Bronchial epithelial cell (primary cell): ENCODE measurements around the gene STMP1. TPM values are rescaled to one million over a fixed set of nuclear protein-coding genes. Genes with fewer than 3 reads are reported as not detected.
"Not testable (repeated sequence)": the region's sequence is repeated elsewhere in the genome, so short reads cannot be mapped to it uniquely, and the experiment has no call there.

ENCODE experiments used
- DNase-seq: peaks from one replicate; pipeline ENCODE4 v3.0.0-alpha.2; 2010; ENCODE audit warnings: low read depth
- FAIRE-seq: peaks from 2 replicates; lab custom pipeline; 2011; peaks lifted over from hg19 to GRCh38; lab: Jason Lieb, UNC
- H3K27me3 ChIP-seq: 2 replicates; pipeline ENCODE4 v1.5.1; 2011; ENCODE audit warnings: low read length; ENCODE audit not compliant: control insufficient read depth, insufficient read depth
- H3K36me3 ChIP-seq: 2 replicates; pipeline ENCODE4 v1.5.1; 2011; ENCODE audit warnings: low read length; ENCODE audit not compliant: control insufficient read depth, insufficient read depth
- H3K4me3 ChIP-seq: 2 replicates; pipeline ENCODE4 v1.5.1; 2011; ENCODE audit warnings: mild to moderate bottlenecking, low read depth, low read length, control low read depth
- total RNA-seq: library from RNA; depleted of rRNA; stranded (reverse); fragments of >200 nt; gene quantifications from 2 replicates; pipeline ENCODE4 v1.2.1, GENCODE V29; 2014
- TF ChIP-seq, protein P1 (sequence below): IDR thresholded peaks from 2 replicates; pipeline ENCODE4 v1.5.1; 2011; ENCODE audit warnings: mild to moderate bottlenecking, moderate library complexity, low read length, control low read depth, inconsistent platforms; ENCODE audit not compliant: insufficient read depth, severe bottlenecking

STMP1 gene
- total RNA-seq, 1 donor from 2014 or later: 7.4 TPM

DNA sequence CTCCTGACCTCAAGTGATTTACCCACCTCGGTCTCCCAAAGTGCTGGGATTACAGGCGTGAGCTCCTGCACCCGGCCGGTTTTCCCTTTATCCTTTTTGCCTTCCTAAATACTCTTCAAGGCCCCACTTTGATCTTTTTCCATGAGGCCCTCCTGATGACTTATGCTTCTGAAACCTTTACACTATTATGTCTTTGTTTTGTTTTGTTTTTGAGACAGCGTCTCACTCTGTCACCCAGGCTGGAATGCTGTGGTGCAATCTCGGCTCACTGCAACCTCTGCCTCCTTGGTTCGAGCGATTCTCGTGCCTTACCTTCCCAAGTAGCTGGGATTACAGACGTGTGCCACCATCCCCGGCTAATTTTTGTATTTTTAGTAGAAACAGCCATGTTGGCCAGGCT lies 3.8 kb downstream of the STMP1 start:
- no peak for DNase-seq
- Histone ChIP-seq H3K4me3 (no peak overlapping the region), H3K36me3 (no peaks in the 10 kb centered on the region), H3K27me3 (no peaks in the 10 kb centered on the region)
- TF ChIP-seq, protein P1, sequence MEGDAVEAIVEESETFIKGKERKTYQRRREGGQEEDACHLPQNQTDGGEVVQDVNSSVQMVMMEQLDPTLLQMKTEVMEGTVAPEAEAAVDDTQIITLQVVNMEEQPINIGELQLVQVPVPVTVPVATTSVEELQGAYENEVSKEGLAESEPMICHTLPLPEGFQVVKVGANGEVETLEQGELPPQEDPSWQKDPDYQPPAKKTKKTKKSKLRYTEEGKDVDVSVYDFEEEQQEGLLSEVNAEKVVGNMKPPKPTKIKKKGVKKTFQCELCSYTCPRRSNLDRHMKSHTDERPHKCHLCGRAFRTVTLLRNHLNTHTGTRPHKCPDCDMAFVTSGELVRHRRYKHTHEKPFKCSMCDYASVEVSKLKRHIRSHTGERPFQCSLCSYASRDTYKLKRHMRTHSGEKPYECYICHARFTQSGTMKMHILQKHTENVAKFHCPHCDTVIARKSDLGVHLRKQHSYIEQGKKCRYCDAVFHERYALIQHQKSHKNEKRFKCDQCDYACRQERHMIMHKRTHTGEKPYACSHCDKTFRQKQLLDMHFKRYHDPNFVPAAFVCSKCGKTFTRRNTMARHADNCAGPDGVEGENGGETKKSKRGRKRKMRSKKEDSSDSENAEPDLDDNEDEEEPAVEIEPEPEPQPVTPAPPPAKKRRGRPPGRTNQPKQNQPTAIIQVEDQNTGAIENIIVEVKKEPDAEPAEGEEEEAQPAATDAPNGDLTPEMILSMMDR: no peak
- FAIRE-seq: no peak

DNA sequence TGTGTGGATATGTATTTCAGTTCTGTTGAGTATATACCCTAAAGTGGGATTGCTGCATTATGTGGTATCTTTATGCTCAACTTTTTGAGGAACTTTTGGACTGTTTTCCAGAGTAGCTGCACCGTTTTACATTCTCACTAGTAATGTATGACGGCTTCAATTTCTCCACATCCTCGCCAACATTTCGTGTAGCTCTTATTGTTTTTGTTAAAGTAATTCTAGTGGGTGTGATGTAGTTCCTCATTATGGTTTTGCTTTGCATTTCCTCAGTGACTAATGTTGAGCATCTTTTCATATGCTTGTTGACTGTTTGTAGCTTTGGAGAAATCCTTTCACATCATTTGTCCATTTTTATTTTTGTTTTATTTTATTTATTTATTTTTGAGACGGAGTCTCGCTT lies 4.5 kb downstream of the STMP1 start:
- TF ChIP-seq, protein P1: no peak
- Histone ChIP-seq H3K36me3 (no peaks in the 10 kb centered on the region), H3K4me3 (no peak overlapping the region), H3K27me3 (no peaks in the 10 kb centered on the region)
- FAIRE-seq (no peak), DNase-seq (no peak)

DNA sequence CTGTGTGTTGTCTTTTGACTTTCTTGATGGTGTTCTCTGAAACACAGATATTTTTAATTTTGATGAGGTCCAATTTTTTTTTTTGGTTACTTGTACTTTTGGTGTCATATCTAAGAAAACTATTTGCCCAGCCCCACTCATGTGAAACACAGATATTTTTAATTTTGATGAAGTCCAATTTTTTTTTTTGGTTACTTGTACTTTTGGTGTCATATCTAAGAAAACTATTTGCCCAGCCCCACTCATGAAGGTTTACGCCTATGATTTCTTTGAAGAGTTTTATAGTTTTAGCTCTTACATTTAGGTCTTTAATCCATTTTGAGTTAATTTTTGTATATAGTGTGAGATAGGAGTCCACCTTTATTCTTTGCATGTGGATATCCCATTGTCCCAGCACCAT lies 5.3 kb downstream of the STMP1 start:
- DNase-seq, H3K27me3 ChIP-seq, FAIRE-seq, H3K4me3 ChIP-seq, H3K36me3 ChIP-seq: not testable (repeated sequence)

DNA sequence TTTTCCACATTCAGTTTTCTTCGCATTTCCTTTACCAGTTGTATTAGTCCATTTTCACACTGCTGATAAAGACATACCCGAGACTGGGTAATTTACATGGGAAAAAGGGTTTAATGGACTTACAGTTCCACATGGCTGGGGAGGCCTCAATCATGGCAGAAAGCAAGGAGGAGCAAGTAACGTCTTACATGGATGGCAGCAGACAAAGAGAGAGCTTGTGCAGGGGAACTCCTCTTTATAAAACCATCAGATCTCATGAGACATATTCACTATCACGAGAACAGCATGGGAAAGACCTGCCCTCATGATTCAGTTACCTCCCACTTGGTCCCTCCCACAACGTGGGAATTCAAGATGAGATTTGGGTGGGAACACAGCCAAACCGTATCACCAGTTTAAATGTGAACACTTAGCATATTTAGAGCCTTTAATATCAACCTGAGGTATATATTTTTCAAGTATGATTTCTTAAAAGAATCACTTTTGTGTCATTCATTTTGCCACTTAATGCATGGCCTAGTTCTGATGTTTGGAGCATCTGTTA lies 6.6 kb downstream of the STMP1 start:
- not testable (repeated sequence) for H3K27me3 ChIP-seq, FAIRE-seq, H3K36me3 ChIP-seq, H3K4me3 ChIP-seq, DNase-seq

DNA sequence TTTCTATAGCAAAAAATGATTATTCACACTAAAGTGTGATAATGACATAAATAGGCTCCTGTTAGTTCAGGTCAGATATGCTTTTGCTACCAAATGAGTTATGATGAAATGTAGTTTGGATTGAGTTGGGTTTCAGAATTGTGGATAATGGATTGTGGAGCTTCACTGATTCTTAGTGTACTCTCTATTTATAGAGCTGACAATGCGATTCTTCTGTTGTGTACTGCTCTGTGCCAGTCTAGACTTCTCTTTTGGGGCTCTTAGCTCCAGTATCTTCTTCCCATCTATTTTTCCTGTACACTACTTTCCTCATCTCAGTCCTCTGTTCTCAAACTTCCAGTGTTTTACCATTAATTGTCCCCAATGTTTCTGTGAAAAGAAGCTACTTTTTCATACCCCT lies 7.5 kb downstream of the STMP1 start:
- DNase-seq (no peak), FAIRE-seq (no peak)
- H3K27me3 ChIP-seq: no peaks in the 10 kb centered on the region
- H3K36me3 ChIP-seq: no peaks in the 10 kb centered on the region
- TF ChIP-seq, protein P1: no peak
- no peak overlapping the region for H3K4me3 ChIP-seq

DNA sequence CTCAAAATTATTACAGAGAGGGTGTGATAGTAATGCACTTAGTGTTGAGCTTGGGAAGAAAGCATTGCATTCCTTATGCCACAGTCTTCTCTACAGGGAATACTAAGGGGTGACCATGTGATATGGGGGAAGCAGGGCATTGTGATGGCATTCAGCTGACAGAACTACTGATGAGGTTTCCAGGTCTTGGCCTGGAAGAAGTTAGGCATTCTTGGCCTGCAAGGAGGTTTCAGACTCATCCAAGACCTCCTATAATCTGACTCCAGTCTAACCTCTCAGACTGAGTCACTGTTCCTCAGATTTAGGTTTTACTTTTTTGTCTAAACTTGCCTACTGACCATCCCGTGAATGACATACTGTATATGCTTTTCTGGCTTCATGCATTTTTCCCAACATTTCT lies 7.9 kb downstream of the STMP1 start:
- DNase-seq (peak; percentile 87), FAIRE-seq (no peak)
- Histone ChIP-seq H3K36me3 (no peaks in the 10 kb centered on the region), H3K27me3 (no peaks in the 10 kb centered on the region), H3K4me3 (no peak overlapping the region)
- TF ChIP-seq, protein P1: no peak

DNA sequence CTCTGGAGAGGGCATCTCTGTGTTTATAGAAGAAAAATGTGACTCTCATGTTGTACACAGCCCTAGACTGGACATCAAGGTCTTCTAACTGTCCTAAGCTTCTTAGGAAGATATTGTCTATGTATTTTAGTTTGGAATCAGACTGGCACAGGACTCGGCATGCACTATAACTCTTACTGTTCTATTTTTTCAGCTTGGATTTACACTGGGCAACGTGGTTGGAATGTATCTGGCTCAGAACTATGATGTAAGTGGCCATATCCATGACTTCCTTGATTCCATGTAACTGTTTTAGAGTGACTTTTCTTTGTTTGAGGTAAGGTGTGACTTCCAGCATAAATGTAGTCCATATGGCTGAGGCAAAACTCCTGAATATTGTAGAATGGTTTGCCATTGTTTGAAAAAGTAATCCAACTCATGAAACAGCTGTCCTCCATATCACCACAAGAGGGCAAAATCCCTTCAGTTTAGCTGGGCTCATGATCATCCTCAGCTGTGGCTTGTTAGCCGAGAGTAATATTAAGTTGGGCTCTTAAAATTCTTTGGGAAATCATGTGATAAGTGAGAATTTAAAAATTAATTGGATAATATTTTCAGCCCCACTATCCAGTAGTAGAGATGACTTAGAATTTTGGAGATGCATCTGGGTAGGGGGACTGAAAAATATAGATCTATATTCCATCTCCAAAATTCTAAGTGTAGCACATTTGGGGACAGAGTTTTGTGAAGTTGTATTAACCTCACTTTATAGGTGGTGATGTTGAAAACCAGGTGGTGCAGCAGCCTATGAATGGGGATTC lies 10.4 kb downstream of the STMP1 start:
- H3K36me3 ChIP-seq: no peaks in the 10 kb centered on the region
- H3K27me3 ChIP-seq: no peaks in the 10 kb centered on the region
- DNase-seq (peak; percentile 73), FAIRE-seq (no peak)
- TF ChIP-seq, protein P1: peak; percentile 76
- H3K4me3 ChIP-seq: no peak overlapping the region
